RWPE2 (cell line): Measurements from ENCODE around the gene FER.
"Not testable (repeated sequence)": the region's sequence is repeated elsewhere in the genome, so short reads cannot be mapped to it uniquely, and the experiment has no call there.

Experiments
- ATAC-seq: fragments of 200-7000 bp; cut with Tn5 transposase; 3 replicates; pipeline ENCODE4 v1.9.1; 2021; ENCODE audit warnings: low read depth
- DNase-seq: peaks from one replicate; pipeline ENCODE4 v3.0.0-alpha.2; 2020; ENCODE audit warnings: low spot score
- H3K27ac ChIP-seq: fragments of 450-650 bp; 2 replicates; pipeline ENCODE4 v1.5.1; 2017; ENCODE audit warnings: mild to moderate bottlenecking; ENCODE audit not compliant: poor library complexity, severe bottlenecking
- H3K27me3 ChIP-seq: fragments of 250-450 bp; sonication (Bioruptor Pico); 2 replicates; pipeline ENCODE4 v1.5.1; 2021; ENCODE audit warnings: mild to moderate bottlenecking, moderate library complexity; ENCODE audit not compliant: insufficient read depth, poor library complexity, severe bottlenecking
- H3K36me3 ChIP-seq: fragments of 250-450 bp; sonication (Bioruptor Pico); 2 replicates; pipeline ENCODE4 v1.5.1; 2020; ENCODE audit warnings: low read depth, mild to moderate bottlenecking, moderate library complexity
- H3K4me1 ChIP-seq: fragments of 250-450 bp; sonication (Bioruptor Pico); 2 replicates; pipeline ENCODE4 v1.5.1; 2021; ENCODE audit warnings: mild to moderate bottlenecking, moderate library complexity; ENCODE audit not compliant: insufficient read depth, poor library complexity, severe bottlenecking
- H3K4me3 ChIP-seq: fragments of 250-450 bp; sonication (Bioruptor Pico); 2 replicates; pipeline ENCODE4 v1.5.1; 2021; ENCODE audit warnings: mild to moderate bottlenecking, moderate library complexity; ENCODE audit not compliant: severe bottlenecking
- H3K9me3 ChIP-seq: fragments of 250-450 bp; sonication (Bioruptor Pico); 2 replicates; pipeline ENCODE4 v1.5.1; 2021; ENCODE audit warnings: mild to moderate bottlenecking, moderate library complexity; ENCODE audit not compliant: severe bottlenecking
- TF ChIP-seq, protein P1 (sequence below): fragments of 450-650 bp; IDR thresholded peaks from one replicate; pipeline ENCODE4 v1.5.1; 2017; ENCODE audit warnings: mild to moderate bottlenecking, moderate library complexity; ENCODE audit not compliant: poor library complexity, severe bottlenecking

FER gene

DNA sequence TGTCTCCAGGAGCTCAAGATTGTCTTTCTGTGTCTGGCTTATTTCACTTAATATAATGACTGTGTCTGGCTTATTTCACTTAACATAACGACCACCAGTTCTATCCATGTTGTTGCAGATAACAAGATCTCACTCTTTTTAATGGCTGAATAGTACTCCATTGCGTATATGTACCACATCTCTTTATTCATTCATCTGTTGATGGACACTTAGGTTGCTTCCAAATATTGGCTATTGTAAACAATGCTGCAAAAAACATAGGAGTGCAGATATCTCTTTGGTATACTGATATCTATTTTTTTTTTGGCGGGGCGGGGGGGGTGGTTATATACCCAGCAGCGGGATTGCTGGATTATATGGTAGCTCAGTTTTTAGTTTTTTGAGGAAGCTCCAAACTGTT is 45.5 kb downstream of the FER start:
- TF ChIP-seq, protein P1, sequence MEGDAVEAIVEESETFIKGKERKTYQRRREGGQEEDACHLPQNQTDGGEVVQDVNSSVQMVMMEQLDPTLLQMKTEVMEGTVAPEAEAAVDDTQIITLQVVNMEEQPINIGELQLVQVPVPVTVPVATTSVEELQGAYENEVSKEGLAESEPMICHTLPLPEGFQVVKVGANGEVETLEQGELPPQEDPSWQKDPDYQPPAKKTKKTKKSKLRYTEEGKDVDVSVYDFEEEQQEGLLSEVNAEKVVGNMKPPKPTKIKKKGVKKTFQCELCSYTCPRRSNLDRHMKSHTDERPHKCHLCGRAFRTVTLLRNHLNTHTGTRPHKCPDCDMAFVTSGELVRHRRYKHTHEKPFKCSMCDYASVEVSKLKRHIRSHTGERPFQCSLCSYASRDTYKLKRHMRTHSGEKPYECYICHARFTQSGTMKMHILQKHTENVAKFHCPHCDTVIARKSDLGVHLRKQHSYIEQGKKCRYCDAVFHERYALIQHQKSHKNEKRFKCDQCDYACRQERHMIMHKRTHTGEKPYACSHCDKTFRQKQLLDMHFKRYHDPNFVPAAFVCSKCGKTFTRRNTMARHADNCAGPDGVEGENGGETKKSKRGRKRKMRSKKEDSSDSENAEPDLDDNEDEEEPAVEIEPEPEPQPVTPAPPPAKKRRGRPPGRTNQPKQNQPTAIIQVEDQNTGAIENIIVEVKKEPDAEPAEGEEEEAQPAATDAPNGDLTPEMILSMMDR, result no peak
- DNase-seq, result no peak
- no peaks in the 10 kb centered on the region for H3K27me3 ChIP-seq
- ATAC-seq, result no peak
- peaks cover 3% of the 10 kb centered on the region; the same call in 1 of the 2 replicates for H3K36me3 ChIP-seq
- no peaks in the 10 kb centered on the region for H3K9me3 ChIP-seq
- H3K27ac ChIP-seq, result peak overlapping the region; percentile 60
- H3K4me3 ChIP-seq, result no peak overlapping the region
- H3K4me1 ChIP-seq, result peaks cover 33% of the 10 kb centered on the region

DNA sequence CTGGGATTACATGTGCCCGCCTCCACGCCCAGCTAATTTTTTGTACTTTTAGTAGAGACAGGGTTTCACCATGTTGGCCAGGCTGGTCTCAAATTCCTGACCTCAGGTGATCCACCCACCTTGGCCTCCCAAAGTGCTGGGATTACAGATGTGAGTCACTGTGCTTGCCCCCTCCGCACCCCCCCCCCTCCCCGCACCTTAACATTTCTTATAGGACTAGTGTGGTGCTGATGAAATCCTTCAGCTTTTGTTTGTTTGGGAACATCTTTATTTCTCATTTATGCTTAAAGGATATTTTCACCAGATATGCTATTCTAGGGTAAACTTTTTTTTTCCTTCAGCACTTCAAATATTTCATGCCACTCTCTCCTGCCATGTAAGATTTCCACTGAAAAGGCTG is 46.7 kb downstream of the FER start:
- H3K27ac ChIP-seq, result peak overlapping the region; percentile 60
- DNase-seq, H3K36me3 ChIP-seq, H3K9me3 ChIP-seq, H3K27me3 ChIP-seq, H3K4me3 ChIP-seq: not testable (repeated sequence)
- 0 out of 3 replicates have a peak, but pooled peaks have one; percentile 12 for ATAC-seq
- peaks cover 45% of the 10 kb centered on the region for H3K4me1 ChIP-seq

- peak overlapping the region; percentile 91 for H3K27ac ChIP-seq
- peaks cover 54% of the 10 kb centered on the region for H3K4me1 ChIP-seq
- no peaks in the 10 kb centered on the region for H3K27me3 ChIP-seq
- ATAC-seq, result no peak
- TF ChIP-seq, protein P1, result no peak
- no peak overlapping the region for H3K4me3 ChIP-seq
- peaks cover 8% of the 10 kb centered on the region for H3K36me3 ChIP-seq
- no peak for DNase-seq
- no peaks in the 10 kb centered on the region for H3K9me3 ChIP-seq
Measured at GRCh38 chr5:108797396-108797795, 49.7 kb downstream of the FER start.

- no peak overlapping the region for H3K4me3 ChIP-seq
- H3K27ac ChIP-seq, result peak overlapping the region; percentile 91
- ATAC-seq (no peak), DNase-seq (no peak)
- H3K4me1 ChIP-seq, result peaks cover 55% of the 10 kb centered on the region
- no peaks in the 10 kb centered on the region for H3K27me3 ChIP-seq
- H3K9me3 ChIP-seq, result peaks cover under 1% of the 10 kb centered on the region
- TF ChIP-seq, protein P1, result no peak
- H3K36me3 ChIP-seq, result peaks cover 14% of the 10 kb centered on the region
Measured at GRCh38 chr5:108797986-108798385, 50.3 kb downstream of the FER start.

GRCh38 chr5:108798513-108799265 is 51.0 kb downstream of the FER start:
- peak overlapping the region; percentile 91 for H3K27ac ChIP-seq
- H3K4me1 ChIP-seq, result peaks cover 51% of the 10 kb centered on the region
- peaks cover 3% of the 10 kb centered on the region for H3K9me3 ChIP-seq
- peaks cover 18% of the 10 kb centered on the region for H3K36me3 ChIP-seq
- TF ChIP-seq, protein P1, result no peak
- H3K27me3 ChIP-seq, result no peaks in the 10 kb centered on the region
- DNase-seq, result no peak
- no peak overlapping the region for H3K4me3 ChIP-seq
- peak; percentile 28; the same call in 2 of the 3 replicates for ATAC-seq
